ENCODE measurements around the gene SLC1A2.

Gene SLC1A2

DNA sequence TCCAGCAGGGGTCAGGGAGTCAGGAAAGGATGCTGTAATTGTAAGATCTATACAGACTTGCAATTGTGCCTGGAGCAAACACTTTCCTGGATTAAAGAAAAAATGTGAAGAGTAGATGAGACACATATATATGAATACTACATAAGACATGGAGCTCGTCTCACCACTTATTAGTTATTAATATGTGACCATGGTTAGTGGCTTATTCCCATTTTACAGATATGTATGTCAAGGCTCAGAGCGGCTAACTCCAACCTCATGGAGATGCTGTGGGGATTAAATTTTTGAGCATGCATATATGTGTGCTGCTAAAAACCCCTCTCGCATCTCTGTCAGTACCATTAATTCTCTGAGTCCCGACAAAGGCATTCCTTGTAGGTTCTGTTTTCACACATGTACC lies 125.7 kb downstream of the SLC1A2 start:
- no peak for FAIRE-seq

DNA sequence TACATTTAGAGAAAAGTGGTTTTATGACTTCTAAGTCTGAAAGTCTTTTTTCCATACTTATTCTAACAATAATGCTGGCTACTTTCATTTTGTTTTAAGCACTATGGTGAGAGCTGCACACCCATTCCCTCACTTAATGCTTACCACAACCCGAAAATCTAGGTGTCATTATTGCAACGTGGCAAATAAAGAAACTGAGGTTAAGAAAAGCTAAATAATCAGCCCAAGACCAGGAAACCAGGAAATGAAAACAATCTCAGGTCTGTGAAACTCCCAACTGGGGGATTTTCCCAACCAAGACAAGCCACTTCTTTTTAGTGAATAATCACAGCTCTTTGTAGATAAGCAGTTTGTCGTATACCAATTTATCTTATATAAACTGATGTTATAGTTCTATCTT lies 126.3 kb downstream of the SLC1A2 start:
- FAIRE-seq = no peak

DNA sequence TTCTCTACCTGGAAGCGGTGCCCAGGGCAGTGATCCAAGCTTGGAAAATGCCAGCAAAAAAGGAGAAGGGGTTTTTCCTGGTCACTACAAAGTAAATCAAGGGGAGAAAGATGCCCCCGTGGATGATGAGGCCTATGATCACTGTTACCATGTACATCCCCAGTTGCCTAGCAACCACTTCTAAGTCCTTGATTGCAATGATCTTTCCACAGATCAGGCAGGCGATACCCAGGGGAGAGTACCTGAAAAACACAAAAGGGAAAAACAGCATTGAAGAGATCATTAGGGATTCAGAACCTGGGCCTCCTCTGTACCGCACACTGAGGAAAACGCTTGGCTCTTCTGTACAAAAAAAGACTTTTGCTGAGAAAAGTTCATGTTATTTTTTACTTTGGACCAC lies 127.1 kb downstream of the SLC1A2 start:
- FAIRE-seq = no peak

DNA sequence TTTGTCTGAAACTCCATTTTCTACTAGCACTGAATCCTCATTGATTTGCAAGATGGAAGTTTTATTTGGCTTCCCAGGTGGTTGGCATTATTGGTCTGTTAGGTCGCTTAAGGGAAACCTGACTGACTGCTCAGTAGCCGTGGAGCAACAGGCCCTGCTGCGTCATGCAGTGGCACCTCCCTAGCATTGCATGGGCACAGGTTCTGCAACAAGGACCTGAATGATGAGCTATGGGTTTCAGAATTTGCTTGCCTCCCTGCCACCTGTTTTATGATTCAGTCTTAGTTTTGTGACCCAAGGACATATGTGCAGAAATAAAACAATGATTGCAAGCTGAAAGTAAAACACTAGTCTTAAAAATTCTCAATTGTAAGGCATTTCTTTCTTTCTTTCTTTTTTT lies 128.5 kb downstream of the SLC1A2 start:
- FAIRE-seq = no peak

DNA sequence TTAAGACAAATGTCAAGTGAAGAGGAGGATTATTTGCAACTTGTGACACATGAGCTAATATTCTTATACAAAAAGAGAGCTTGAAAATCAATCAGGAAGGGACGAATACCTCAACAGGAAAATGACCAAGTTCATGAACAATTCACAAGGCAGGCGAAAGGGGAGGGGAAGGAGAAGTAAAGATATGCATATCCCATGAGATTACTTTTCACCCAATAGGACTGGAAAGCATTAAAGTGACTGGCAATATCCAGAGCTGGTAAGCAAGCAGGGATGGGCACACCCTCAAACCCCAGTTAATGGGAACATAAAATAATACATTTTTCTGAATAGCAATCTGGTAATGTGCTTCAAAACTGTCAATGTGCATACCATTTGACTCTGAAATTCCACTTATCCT lies 129.5 kb downstream of the SLC1A2 start:
- no peak for FAIRE-seq

DNA sequence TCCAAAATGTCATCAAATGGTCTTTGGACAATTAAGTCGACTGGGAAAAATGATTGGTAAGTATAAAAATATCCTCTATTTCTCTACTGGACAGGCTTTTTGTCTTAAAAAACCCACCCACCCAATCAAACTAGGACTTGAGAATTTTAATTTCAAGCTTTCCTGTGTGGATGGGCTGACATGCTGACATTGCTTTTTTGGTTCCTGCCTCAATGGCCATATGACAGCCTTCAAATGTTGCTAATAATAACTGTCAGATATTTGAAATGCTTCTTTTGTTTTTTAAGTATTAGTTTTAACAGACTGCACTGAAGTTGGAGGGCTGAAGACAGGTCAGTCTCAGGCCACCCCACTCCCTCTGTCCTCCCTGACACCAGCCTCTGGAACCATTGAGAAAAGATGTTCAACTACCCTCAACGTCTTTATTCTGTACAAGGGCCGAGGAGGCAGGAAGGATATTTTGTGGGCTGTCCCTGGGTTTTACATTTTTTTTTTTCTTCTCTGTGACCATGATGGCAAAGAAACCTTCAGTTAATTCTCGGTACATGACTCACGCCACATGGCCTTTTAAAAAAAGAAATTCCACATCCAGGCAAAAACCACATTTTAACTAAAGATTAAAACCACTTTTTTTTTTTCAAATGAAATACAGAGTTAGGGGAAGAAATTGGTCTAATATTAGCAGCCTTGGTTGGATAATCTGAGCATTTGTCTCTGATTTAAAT lies 130.4 kb downstream of the SLC1A2 start:
- FAIRE-seq = no peak

DNA sequence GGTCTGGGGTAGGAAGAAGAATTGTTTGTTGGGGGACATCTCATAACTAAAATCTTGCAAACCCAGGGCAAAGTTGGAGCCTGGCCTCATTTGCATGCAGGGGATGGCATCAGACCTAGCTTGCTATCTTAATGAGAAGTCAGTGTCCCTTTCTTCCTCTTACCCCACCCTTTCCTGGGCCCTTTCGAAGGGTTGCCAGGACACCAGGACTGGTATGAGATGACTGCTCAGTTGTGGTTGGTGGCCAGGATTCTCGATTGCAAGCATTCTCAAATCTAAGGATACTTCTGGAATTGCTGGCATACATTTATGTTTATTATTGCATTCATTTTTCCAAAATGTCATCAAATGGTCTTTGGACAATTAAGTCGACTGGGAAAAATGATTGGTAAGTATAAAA lies 131.0 kb downstream of the SLC1A2 start:
- FAIRE-seq = no peak

DNA sequence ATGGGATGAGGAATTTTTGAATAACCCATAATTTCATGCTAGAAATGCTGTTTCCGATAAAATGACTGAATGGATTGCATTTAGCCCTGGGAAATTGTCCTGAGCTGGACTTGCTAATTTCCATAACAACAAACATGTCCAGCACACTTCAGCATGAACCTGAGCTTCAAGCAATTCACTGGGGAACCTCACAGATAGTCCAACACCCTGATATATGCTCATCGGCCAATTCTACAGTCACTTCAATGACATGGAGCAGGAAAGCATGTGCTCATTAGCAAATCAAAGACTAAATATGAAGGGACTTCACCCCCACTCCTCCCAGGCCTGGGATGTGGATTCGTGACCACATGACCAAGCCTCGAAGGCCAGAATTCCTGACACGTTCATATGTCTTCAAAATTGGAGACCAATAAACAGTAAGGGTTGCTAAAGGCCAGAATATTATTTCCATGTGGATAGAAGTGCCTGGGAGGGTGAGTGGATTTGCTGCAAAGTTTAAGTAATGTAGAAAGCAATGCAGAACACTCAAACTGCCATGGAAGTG lies 131.9 kb downstream of the SLC1A2 start:
- FAIRE-seq = no peak

DNA sequence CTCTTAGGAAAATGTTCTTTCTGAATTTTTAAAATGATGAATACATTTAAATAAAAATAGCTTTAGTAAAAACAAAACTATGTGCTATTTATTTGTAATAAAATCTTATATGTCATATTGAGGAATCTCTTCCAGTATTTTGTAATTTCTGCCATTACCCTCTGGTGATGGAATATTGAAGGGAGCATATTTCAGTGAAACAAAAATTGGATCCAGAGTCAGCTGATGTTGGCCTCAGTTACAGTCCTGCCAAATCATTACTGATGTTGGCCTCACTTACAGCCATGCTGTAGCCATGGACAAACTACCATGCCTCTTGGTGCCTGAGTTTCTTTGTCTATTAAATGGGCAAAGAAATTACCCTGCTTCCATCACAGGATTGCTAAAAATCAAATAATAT lies 133.2 kb downstream of the SLC1A2 start:
- FAIRE-seq = no peak

DNA sequence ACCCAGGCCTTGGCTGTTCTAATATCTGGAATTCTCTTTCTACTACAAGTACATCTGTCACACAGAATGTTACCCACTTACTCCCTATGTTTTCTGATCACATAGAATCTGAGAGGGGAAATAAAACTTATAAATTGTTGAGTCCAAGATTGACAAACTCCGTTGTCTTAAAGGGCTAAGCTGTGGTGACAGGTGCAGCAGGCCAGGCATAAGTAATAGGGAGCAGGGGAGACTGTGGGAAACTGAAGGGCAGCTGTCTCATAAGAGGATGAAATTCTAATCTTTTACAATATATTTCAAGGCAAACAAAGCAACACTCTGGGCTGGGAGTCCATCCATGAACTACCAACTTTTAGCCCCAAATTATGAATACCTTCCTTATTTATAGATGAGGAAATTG lies 133.9 kb downstream of the SLC1A2 start:
- no peak for FAIRE-seq

DNA sequence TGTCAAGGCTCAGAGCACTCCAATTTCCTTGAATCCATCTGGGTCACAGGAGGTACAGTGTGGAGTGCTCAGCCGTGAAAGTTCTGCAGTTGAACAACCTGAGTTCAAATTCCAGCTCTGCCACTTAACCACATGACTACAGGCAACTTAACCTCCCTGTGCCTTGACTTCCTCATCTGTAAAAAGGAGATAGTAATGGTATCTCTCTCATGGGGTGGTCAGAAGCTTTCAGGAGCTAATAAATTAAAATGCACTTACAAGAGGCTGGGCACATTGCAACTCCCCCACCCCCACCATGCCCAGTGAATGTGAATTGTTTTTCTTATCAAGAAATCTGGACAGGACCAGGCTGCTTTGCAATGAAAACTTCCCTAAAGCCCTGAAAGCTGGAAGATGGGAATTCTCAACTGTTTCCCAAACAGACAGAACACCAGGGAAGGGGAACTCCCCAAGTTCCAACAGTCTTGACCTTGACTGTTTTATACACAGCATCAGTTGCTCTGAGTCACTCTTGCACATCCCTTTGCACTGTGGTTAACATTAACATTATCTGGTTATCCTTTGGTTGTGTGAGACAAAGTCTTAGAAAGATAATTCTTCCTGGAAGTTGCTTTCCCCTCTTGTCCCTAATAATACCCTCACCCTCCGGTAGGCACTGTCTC lies 137.0 kb downstream of the SLC1A2 start:
- no peak for FAIRE-seq

DNA sequence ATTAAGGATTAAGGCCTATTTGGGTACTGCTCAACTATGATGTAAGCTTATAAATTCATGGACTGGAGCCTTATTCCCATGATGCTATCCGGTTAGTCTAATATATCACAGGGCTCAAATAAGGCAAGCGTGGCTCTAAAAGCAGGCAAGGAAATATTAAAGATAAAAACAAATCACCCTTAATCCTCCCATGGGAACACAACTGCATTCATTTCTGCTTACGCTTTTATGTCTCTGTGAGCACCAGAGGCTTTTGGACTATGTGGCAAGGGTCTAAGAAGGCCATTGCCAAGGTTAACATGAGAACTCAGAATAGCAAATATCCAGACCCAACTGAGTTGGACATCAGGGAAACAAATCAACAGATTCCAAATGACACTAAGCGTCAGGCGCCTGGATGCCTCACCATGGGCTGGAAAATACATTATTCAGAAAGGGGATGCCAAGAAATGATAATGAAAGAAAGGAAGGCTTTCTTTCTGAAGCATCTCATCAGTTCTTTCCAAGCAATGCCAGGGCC lies 138.1 kb downstream of the SLC1A2 start:
- FAIRE-seq = no peak

DNA sequence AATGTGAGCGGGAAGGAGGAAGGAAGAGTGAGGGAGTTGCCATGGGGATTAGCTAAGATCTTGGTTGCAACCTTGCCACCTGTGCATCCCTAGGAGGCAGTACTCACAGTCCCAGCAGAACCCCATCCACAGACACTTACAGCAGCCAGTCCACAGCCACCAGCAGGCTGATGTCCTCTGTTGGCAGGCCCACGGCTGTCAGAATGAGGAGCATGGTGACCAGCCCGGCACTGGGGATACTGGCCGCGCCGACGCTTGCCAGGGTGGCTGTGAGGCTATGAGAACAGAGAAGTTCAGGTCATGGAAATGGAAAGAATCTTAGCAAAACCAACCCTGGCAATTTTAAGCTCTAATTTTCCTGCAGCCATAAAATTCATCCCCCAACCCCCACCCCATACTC lies 138.6 kb downstream of the SLC1A2 start:
- FAIRE-seq = no peak

DNA sequence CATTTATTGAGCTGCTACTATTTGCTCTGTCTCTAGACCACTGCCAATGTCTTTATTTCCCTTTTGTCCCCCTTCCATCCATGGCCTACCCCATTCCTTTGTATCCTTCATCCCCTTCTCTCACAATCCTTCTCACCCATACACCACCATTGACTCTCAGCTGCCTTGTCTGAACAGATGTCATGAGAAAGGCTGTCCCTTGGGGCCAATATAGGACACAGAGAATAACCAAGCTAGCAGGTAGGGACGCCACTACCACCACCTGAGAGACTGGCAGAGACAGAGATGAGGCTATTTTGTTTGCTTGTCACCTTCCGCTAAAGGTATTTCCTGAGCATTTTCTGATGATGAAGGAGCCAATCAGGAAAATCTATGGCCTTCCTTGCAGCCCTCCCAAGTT lies 141.5 kb downstream of the SLC1A2 start:
- FAIRE-seq = no peak

DNA sequence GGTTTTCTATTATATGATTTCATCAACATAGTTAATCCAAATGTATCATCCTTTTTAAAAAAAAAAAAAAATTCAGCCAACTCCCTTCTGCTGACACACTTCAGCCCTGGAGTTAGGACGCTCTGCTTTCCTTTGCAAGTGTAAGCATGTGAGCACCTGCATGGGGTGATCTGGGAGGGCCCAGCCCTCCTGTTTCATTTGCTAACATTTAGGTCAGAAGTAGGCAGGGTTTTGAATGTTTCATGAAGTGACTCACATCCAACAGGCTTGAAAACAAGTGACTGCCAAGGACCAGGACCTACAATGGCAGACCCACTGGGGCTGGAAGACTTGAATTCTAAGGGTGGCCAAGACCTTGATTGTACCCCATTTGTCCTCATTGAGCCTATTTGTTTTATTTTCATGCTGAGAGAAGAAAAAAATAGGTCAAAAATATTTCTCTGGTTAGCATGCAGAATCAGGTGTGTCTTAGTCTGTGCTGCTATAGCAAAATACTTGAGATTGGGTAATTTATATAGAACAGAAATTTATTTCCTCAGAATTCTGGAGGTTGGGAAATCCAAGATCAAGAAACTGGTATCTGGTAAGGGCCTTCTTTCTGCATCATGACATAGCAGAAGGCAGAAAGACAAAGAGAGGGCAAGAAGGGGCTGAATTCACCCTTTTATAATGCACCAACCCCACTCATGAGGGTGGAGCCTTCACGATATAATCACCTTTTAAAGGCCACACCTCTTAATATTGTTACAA lies 142.8 kb downstream of the SLC1A2 start:
- FAIRE-seq = no peak

DNA sequence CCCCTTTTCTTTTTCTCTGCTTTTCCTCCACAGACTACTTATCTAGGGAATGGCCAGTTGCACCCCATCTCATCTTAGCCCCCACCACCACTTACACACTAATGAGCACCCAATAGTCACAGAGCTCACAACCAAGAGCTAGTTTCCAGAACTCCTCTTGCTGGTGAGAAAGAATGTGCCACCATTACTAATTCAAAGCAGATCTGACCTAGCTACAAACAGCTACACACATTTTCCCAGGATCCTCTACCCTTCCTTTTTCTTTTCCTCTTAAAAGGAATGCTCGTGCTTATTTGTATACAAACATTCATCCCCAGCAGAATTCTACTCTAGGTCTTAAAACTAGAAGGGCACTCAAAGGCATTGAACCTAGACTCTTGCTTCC lies 143.6 kb downstream of the SLC1A2 start:
- FAIRE-seq = no peak

DNA sequence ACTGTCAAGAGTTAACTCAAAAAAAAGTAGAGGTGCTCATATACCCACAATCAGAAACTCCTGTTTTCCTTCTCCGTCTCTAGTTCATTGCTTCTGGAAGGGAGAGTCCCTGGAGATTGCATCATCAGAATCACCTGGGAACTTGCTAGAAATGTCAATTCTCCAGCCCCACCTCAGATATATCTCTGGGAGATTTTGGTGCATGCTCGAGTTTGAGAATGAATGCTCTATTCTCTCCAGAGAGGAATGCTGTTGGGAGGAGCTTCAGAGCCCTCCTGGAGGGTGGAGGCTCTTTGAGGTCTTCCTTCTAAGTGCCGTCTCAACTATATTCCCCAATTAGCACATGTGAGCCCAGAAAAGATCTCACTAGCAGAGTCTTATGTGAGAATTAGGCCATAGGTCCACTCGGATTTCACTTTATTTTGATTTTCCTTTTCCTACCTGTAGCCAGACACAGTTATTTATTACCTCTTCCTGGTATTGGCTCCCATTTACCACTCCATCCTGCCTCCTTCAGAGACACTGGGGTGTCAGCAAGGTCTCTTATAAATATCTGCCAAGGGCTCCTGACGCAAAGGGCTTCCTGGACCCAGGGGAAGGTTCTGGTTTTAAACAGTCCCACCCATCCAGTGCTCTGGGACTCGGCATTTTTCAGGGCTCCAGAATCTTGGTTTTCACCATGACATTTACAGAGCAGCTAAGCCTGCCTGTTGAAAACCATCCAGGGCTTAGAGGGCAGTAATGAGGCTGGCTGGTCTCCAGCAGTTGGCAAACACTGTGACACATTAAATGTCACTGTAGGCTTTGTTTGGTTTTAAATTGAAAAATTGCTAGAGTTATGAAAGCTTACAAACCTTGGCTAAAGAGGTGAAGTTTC lies 144.2 kb downstream of the SLC1A2 start:
- no peak for FAIRE-seq

DNA sequence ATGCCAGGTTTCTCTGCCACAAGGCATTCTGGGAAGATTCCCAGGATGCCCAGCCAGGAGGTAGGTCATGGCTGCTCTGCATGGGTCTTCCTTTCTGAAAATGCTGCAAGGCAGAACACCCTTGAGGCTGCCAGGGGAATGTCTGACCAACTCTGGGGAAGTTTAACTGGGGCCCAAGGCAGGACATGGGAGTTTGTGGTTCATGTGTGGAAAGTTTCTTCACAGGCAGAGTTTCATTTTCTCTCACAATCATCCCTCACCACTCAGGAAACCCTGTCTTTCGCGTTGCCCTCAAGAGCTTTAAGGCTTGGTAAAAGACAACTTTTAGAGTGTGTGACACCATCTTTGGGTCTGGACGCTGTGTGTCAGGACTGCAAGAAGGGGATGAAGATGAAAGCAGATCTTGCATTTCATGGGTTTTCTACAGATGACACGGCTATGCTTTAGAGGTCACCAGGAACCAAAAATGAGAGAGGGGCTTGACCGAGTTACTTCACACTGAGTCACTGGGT lies 146.9 kb downstream of the SLC1A2 start:
- FAIRE-seq = no peak

DNA sequence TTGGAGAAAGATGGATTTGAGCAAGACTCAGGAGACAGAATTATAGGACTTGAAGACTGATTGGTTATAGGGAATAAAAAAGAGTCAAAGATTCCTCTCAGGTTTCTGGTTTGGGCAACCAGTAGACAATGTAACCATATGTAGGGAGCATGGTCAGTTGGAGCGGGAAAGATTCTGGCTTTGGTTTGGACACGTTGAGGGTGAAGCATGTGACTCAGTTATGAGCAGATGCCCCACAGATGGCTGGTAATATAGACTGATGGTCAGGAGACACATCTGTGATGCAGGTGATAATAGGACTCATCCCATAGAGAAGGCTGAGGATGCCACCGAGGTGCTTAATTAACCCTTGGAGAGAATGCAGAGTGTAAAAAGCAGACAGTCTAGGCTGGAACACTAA lies 148.3 kb downstream of the SLC1A2 start:
- FAIRE-seq = no peak

DNA sequence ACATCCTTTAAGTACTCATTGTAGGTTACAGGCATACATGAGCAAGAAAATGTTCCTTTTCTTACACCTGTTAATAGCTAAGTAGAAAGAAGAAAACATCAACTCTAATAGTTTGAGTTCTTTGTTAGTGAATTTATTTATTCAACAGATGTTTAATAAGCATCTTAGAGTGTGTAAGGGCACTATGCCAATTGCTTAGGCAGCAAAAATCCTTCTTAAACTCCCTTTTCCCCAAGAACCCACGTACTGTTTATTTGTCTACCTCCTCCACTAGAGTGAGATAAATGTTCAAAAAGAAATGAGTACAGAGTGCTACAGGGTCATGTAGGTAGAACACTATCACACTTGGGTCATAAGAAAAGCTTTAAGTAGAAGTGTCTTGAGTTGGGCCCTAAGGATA lies 149.0 kb downstream of the SLC1A2 start:
- no peak for FAIRE-seq

DNA sequence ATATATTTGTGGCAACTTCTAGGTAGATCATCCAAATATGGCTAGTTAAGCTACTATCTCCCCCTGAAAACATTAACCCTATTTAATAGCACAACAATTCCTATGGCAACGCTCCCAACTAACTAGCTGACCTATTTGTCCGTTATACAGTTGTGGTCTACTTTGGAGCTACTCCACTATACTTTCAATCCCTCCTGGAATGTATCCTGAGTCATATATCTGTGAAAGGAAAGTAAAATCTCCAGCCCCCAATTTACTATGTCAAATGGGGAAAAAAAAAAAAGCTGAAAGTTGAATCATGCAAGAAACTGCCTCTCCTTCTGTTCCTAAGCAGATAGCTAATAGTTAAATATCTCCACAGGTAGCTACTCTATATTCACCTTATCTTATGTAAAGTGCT lies 151.9 kb downstream of the SLC1A2 start:
- no peak for FAIRE-seq

DNA sequence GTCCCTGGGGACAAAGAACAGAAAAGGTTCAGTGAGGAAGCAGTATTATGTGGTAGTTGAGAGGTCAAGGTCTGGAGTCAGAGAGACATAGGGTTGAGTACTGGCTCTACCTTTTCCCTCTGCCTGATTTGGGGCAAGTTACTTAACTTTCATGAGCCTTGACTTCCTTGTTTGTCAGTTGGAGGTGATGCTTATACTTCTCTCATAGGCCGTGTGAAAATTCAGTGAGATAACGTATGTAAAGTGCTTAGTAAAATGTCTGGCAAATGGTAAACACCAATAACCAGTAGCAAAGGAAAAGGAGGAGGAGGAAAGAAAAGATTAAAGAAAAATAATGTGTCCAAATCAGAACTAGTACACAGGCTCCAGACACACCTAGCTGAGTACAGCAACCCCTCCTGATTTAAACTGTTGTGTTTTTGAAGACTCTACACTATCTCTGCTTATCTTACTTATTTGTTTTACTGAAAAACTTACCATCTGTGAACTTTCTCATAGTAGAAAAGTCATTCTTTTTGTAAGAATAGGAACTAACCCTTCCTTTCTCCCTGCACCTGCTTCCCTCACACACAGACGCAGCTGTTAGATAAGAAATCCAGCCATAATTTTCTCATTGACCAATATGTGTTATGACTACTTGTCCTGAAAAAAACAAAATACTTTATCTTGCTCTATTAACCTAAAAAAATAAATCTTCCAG lies 153.5 kb downstream of the SLC1A2 start:
- no peak for FAIRE-seq

All from TTC549 (cell line).